HG02840 (cell line): ENCODE measurements around the gene DTYMK.
A peak's percentile ranks its signal among the peaks of the same experiment; 100 is the strongest.
"Not testable (repeated sequence)": the region's sequence is repeated elsewhere in the genome, so short reads cannot be mapped to it uniquely, and the experiment has no call there.

Experiments
- ATAC-seq: cut with Tn5 transposase; IDR thresholded peaks from one replicate; pipeline ENCODE4 v1.9.1; 2021; ENCODE audit warnings: mild to moderate bottlenecking, moderate library complexity, moderate number of reproducible peaks; ENCODE audit not compliant: unreplicated experiment, low FRiP score

The DTYMK gene

GRCh38 chr2:241686650-241687425, at the start of gene DTYMK:
Gene DTYMK, minus strand, starts transcription at chr2:241686815. Its CDS starts 32 bp downstream, at chr2:241686783.
- peak; percentile 94 for ATAC-seq

DNA sequence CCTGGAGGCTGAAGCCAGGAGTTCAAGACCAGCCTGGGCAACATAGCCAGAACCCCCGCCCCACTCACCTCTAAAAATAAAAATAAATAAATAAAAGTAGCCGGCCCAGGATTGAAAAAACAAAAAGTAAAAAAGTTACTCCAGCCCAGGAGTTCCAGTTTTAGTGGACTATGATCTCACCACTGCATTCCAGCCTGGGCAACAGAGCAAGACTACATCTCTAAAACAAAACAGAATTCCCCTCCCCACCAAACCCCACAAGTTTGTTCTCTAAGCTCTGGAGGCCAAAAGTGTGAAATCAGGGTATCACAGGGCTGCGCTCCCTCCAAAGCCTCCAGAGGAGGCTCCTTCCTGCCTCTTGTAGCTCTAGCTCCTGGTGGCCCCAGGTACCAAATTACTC, 49.5 kb upstream of the DTYMK start:
- no peak for ATAC-seq

GRCh38 chr2:241734467-241735208, 48.0 kb upstream of the DTYMK start, which contains the start of gene D2HGDH:
Gene D2HGDH, plus strand, starts transcription at chr2:241734630. Its CDS starts 595 bp downstream, at chr2:241735225.
- ATAC-seq, result peak; percentile 77

DNA sequence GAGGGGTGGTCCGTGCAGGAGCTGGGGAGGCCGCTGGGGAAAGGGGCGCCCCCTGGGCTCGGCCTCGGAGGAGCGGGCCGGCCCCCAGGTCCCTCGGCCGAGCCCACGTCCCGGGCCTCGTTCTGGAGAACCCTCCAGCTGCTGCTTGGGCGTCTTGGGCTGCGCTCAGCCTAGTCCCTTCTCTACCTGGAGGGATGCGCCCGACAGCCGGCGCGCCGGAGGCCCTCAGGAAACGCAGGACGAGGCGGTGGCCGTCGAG, 47.5 kb upstream of the DTYMK start:
- ATAC-seq, result no peak

DNA sequence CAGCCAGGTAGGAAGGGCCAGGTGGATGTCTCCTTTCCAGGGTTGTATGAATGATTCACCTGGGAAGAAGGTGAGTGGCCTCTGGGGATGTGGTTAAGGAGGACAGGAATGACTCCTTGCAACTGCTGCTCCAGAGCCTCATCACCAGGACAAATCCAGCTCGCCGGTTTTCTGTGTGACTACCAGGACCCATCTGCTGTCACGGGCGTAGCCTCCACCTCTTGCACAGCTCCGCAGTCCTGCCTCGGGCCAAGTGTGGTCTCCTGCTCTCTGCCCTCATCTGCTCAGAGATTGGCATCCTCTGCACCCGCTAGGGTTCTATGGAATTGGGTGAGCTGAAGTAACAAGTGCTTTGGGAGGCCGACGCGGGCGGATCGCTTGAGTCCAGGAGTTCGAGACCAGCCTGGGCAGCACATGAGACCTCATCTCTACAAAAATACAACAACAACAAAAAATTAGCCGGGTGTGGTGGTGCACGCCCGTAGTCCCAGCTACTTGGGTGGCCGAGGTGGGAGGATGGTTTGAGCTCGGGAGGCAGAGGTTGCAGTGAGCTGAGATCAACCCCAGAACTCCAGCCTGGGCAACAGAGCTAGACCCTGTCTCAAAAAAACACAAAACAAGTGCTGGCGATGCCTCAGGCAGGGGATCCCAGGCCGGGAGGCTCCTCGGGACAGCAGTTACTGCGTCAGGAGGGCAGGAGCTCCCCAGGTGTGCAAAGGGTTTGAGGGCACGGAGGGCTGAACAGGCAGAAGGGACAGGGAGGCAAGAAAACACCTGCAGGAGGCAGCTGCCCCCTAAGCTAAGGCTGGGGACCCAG, 47.0 kb upstream of the DTYMK start:
- no peak for ATAC-seq

- not testable (repeated sequence) for ATAC-seq
These were observed 46.0 kb upstream of the DTYMK start for GRCh38 chr2:241732513-241733186.

DNA sequence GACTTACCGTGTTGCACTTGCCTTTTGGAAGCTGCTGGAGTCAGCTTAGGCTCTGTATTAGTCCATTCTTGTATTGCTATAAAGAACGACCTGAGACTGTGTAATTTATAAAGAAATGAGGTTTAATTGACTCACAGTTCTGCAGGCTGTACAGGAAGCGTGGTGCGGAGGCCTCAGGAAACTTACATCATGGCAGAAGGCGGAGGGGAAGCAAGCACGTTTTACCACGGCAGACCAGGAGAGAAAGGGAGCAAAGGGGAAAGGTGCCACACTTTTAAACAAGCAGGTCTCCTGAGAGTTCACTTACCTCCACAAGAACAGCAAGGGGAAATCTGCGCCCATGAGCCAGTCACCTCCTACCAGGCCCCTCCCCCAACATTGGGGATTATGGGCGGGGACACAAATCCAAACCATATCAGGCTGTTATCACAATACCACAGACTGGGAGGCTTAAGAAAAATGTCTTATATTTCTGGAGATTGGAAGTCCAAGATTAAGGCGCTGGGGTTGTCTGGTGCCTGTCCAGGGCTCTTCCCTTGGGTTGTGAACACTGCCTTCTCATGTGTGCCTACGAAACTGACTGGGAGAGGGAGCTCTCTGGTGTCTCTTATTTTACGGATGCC, 44.2 kb upstream of the DTYMK start:
- no peak for ATAC-seq

DNA sequence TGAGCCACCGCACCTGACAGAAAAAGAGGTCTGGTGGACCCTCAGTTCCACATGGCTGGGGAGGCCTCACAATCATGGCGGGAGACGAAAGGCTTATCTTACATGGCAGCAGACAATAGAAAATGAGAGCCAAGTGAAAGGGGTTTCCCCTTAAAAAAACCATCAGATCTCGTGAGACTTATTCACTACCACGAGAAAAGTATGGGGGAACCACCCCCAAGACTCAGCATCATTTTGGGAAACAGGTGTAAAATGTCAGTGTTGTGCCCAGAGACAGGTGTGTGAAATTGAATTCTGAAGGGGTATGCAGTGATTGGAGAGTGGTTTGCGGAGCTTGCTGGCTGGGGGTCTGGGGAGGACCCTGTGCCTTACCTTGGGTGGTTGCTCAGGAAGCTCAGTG, 43.3 kb upstream of the DTYMK start:
- no peak for ATAC-seq

DNA sequence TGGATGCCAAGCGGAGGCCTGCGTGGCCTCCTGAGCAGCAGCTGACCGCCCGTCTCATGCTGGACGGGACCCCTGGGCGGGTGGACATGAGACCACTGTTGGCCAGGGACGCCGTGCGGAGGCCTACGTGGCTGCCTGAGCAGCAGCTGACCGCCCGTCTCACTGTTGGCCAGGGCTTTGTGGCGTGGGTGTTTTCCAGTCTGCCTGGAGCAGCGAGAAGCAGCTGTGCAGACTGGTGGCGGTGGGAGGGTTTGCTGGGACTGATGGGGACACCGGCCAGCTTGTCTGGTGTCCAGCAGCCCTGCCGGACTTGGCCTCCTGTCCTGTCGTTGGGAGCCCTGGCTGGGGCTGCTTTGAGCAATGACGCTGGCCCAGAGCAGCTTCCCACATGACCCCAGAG, 42.0 kb upstream of the DTYMK start:
- ATAC-seq, result no peak

DNA sequence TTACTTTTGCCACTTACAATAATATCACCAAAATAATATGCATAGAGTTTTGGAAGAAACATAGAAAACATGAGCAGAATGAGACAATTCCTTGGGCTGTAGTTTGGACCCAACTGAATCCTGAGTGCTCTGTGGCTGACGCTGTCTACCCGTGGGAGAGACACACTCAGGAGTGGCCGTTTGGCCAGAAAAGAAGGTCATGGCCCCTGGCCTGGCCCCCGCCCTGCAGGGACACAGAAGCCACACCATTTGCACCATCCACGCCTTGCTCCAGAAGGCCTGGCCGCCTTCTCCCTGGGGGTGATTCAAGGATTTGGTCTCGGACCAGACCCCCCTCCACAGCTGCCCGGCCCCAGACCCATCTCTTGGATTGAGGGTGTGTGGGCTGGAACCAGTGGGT, 41.4 kb upstream of the DTYMK start:
- ATAC-seq, result no peak

- no peak for ATAC-seq
These were observed 39.8 kb upstream of the DTYMK start for GRCh38 chr2:241726459-241726858.

DNA sequence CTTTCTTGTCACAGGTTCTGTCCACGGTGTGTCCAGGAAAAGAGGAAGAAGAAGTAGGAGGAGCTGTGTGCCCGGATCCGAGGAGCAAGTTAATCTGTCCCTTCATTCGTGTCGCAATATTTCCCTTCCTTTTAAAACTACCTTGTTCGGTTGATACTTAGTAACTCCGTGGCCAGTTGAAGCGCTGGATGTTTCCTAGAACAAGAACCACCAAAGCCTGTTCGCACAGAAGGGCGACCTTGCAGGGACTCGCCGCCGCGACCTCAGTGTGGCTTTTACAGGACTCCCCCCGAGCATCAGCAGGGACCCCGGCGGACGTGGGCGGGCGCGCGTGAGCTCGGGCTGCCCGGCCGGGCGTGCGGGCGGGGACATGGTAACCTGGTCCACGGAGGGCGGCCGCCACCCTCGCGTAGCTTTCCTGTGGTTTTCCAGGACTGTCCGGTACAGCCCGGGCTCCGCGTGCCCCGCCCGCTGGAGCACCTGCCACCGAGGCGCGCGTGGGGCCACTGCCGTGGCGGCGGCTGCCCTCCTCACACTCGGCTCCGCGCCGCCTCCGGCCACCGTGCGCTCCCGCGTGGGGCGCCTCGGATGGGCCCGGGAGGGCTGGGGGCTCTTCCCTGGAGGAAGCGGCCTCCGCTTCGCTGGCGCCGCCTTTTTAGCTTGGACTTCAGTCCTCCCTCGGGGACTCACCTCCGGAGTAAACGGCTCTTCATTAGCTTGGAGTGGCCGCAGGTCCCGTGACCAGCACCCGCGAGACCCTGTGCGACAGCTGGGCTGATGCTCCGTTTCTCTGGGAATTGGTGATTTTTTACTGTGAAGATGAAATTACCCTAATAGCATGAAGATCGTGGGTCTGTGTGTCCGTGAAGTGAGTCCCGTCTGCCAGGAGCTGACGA, 38.6 kb upstream of the DTYMK start:
- ATAC-seq, result no peak

- no peak for ATAC-seq
These were observed 37.8 kb upstream of the DTYMK start for GRCh38 chr2:241724259-241724974.

GRCh38 chr2:241722896-241723454, 36.4 kb upstream of the DTYMK start:
- no peak for ATAC-seq

DNA sequence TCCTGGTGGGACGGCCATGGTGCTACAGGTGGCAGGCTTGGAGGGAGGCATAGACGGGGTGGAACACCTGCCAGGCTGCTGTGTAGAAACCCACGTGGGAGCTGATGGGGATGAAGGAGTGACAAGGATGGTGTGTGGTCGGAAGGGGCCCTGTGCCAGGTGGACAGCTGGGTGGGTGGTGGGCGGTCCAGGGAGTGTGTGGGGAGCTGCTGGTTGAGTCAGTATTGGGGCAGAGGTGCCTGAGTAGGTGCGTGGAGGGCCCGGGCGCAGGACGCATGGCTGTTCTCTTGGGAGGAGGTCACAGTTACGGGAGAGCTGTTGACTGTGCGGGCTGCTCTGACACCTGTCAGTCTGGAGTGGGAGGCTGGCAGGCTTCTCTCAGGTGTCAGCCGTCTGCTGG, 35.2 kb upstream of the DTYMK start:
- no peak for ATAC-seq

GRCh38 chr2:241720560-241720959, 33.9 kb upstream of the DTYMK start:
- ATAC-seq, result no peak

- no peak for ATAC-seq
These were observed 33.5 kb upstream of the DTYMK start for GRCh38 chr2:241720099-241720498.

- no peak for ATAC-seq
These were observed 32.5 kb upstream of the DTYMK start for GRCh38 chr2:241719093-241719492.
